A204.1 (cell line): ENCODE data around the gene TM7SF3.
"Not testable (repeated sequence)": the region's sequence is repeated elsewhere in the genome, so short reads cannot be mapped to it uniquely, and the experiment has no call there.

Experiments
- FAIRE-seq: peaks from 2 replicates; lab custom pipeline; 2012; peaks lifted over from hg19 to GRCh38; lab: Jason Lieb, UNC

TM7SF3 gene, protein sequence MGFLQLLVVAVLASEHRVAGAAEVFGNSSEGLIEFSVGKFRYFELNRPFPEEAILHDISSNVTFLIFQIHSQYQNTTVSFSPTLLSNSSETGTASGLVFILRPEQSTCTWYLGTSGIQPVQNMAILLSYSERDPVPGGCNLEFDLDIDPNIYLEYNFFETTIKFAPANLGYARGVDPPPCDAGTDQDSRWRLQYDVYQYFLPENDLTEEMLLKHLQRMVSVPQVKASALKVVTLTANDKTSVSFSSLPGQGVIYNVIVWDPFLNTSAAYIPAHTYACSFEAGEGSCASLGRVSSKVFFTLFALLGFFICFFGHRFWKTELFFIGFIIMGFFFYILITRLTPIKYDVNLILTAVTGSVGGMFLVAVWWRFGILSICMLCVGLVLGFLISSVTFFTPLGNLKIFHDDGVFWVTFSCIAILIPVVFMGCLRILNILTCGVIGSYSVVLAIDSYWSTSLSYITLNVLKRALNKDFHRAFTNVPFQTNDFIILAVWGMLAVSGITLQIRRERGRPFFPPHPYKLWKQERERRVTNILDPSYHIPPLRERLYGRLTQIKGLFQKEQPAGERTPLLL

DNA sequence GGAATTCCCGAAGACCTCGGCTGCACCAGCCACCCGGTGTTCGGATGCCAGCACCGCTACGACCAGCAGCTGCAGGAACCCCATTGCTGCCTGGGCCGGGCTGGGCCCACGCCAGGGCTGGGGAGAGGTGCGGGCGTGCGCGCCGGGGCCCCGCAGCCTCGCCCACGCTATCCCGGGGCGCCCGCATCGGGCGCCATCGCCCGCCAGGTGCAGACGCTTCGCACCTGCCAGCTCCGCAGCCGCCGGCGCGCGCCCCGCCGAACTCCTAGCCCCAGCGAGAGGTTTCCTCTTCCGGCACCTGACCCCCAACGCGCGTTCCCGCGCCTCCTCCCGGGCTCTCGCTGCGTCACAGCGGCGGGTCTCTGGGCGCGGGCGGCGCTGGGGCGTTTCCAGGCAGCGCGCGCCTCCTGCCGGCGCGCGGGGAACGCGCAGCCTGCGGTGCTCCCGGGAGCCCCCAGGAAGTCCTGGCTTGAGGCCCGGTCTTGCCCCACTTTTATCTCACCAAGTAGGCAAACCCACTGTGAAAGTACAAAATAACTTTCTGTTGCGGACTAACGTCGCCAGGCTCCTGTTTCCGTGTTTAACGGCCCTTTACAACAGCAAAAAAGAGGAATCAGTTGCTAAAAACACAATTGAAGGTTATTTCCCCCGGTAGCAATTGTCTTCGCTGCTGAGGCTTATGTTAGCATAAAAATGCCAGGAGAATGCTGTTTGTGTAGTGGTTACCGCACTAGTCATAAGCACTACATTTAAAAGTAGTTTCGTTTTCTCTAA lies at the start of gene TM7SF3:
Gene TM7SF3, minus strand, starts transcription at position 300 of the 774 bp plus-strand sequence. Its CDS starts 216 bp downstream, at position 84.
- no peak for FAIRE-seq

GRCh38 chr12:27063250-27063851 lies 49.2 kb upstream of the TM7SF3 start:
- FAIRE-seq: no peak

GRCh38 chr12:27061317-27061716 lies 47.1 kb upstream of the TM7SF3 start:
- FAIRE-seq: no peak

DNA sequence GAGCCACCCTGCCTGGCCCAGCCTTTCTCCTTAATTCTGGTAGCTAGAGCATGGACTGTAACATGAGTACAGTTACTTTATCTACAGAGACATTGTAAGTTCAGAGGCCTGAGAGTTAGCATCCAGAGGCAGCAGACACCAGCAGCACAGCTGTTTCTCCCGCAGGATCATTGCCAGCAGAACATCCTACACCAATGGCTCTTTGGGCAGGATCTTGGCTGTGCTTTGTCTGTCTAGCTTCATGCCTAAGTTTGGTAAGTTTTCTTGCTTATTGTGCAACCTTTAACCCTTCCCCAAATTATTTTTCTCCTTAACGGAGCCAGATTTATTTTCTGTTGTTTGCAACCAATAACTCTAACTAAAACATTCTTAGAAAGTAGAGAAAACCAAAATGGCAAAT lies 46.6 kb upstream of the TM7SF3 start:
- no peak for FAIRE-seq

GRCh38 chr12:27057543-27057942 lies 43.4 kb upstream of the TM7SF3 start:
- no peak for FAIRE-seq

DNA sequence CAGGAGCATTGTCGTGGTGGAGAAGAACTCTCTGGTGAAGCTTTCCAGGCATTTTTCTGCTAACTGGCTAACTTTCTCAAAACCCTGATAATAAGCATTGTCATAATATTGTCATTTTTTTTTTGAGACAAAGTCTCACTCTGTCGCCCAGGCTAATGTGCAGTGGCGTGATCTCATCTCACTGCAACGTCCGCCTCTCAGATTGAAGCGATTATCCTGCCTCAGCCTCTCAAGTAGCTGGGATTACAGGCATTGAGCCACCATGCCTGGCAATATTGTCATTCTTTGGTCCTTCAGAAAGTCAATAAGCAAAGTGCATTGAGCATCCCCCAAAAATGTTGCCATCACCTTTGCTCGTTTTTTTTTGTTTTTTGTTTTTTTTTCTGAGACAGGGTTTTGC lies 41.8 kb upstream of the TM7SF3 start:
- no peak for FAIRE-seq

- FAIRE-seq: no peak
These were observed 38.6 kb upstream of the TM7SF3 start for GRCh38 chr12:27052742-27053141.

DNA sequence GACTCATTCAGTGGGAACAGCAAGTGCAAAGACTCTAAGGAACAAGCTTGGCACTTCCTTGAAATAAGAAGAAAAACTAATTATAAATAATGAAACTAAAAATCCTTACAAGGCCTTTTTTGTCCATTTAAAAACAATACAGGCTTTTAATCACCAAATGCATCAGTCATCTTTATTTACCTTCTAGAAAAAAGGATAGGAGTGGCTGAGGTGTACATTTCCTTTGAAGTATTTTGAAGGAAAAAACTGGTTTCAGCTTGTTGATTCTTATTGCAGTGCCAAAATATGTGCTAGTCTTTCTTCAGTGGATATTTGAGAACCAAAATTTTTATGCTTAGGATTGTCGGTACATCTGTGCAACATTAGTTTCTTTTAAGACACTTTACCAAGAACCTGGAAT lies 38.0 kb upstream of the TM7SF3 start:
- FAIRE-seq: peak; percentile 14

DNA sequence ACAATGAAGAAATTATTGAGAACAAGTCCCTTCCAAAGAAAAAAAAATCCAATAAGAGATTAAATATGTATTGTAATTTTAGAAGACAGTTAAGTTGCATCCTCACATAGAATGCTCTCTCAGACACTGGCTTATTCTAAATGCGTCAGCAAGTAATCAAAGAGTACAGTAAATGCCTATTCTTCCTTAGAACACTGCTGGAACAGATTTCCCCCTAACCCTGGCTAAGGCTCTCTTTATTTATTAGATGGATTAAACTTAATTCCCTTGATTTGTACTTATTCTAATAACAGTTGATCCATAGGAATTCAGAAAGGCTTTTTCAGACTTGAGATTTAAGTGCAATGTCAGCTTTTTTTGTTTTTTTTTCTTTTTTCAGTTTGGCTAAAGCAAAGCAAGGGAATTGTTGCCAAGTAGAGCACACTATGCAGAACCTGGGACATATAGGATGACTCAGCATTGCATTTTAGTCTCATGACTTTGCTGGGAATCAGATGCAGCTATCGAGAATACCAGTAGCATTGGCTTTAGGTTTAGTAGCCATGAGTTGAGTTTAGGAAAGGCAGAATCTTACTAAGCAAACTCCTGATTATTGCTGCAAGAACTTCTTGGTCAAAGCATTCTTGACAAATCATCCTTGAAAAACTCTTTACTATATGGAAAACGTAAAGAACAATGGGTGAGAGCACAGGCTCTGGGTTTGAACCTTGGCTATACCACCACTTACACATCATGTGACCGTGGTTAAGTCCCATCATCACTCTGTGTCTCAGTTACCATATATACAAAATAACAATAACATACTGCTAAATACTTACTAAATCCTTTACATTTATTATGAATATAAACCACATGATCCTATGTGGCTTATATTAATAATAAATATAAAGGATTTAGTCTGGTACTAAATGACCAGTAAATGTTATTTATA lies 34.9 kb upstream of the TM7SF3 start:
- no peak for FAIRE-seq

DNA sequence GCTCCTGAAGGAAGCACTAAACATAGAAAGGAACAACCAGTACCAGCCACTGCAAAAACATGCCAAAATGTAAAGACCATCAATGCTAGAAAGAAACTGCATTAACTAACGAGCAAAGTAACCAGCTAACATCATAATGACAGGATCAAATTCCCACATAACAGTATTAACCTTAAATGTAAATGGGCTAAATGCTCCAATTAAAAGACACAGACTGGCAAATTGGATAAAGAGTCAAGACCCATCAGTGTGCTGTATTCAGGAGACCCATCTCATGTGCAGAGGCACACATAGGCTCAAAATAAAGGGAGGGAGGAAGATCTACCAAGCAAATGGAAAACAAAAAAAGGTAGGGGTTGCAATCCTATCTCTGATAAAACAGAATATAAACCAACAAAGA lies 27.8 kb upstream of the TM7SF3 start:
- not testable (repeated sequence) for FAIRE-seq

DNA sequence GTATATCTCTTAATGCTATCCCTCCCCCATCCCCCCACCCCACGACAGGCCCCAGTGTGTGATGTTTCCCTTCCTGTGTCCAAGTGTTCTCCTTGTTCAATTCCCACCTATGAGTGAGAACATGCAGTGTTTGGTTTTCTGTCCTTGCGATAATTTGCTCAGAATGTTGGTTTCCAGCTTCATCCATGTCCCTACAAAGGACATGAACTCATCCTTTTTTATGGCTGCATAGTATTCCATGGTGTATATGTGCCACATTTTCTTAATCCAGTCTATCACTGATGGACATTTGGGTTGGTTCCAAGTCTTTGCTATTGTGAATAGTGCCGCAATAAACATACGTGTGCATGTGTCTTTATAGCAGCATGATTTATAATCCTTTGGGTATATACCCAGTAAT lies 26.5 kb upstream of the TM7SF3 start:
- not testable (repeated sequence) for FAIRE-seq

GRCh38 chr12:27034607-27035293 lies 20.6 kb upstream of the TM7SF3 start:
- no peak for FAIRE-seq

DNA sequence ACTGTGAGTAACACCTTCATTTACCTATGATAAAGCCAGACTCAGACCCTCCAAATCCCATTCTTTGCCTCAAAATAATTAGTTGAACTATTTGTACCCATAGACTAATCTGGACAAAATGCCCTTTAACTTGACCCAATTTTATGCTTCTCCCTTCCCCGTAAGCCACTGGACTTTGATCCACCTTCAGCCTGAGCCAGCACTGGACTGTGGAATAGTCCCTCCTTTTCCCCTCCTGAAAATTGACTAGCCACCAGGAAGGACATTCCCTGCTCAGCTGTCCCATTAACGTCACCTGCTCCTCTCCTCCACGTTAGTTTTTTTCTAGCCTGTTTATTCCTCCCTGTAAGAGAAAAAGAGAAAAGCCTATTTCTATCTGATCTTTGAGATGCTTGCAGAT lies 18.5 kb upstream of the TM7SF3 start:
- no peak for FAIRE-seq

DNA sequence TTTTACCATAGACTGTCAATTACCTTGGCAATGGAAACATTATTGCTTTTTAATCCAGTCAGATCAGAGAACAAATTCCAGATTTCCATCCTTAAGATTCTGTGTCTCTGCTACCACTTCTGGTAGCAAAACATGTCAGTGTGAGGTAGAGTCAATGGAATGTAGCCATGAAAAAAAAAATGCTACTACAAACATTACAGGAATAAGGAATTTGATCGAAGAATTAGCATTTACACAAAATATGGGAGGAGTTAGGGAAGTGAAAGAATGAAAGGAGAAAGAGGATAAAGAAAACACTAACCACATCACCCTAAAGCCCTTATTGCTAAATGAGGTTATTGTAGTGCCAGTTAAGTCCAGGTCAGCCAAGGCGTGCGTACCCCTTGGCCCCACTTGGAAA lies 17.3 kb upstream of the TM7SF3 start:
- FAIRE-seq: no peak

DNA sequence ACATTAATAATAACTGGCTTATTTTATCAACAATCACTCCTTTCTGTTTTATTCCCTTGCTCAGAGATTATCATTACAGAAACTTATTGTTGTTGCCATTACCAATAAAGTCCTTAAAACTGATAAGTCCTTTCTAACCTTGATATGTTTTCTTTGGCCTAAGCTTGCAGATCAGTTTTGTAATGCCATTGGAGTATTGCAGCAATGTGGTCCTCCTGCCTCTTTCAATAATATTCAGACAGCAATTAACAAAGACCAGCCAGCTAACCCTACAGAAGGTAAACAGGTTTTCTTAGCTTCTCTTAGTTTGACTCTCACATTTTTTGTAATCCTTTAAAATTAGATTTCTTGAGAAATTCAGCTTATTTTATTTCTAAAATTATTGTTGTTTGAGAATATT lies 12.1 kb upstream of the TM7SF3 start:
- FAIRE-seq: no peak

DNA sequence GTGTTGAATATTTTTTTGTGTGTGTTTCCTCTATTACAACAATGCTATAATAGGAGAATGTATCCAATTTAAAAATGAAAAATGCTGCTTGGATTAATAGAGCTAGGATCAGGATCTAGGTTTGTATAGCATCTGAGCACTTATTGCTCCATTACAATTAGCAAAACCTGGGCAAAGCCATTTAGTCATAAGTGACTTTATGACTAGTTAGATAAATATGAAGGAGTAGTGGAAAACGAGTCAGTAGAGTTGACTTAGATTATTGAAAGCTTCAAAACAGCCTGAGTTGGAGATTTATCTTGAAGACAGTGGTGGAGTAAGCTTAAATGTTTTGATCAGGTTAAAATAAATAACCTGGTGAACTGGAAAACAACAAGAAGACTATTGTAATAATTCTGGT lies 10.9 kb upstream of the TM7SF3 start:
- no peak for FAIRE-seq

- no peak for FAIRE-seq
These were observed 10.1 kb upstream of the TM7SF3 start for GRCh38 chr12:27024291-27024690.

- FAIRE-seq: no peak
These were observed 6.6 kb upstream of the TM7SF3 start for GRCh38 chr12:27020761-27021160.

DNA sequence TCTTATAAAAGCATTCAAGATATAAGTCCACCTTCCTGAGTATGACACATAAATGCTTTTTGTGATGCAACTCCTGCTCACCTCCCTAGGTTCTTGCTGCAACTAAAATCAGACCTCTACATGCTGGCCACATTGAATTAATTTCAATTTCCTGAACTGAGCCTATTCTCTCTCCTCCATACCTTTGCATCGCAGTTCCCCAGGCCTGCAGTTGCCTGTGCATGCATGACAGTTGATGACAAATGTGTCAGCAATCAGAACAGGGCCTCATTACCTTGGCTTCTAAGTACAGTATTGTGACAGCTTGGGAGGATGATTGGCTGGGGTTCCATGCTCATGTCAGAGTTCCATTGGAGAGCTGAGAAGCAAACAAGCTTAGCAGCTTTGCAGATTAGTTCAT lies 3.9 kb upstream of the TM7SF3 start:
- FAIRE-seq: no peak

- FAIRE-seq: not testable (repeated sequence)
These were observed 3.1 kb upstream of the TM7SF3 start for GRCh38 chr12:27017163-27017823.

DNA sequence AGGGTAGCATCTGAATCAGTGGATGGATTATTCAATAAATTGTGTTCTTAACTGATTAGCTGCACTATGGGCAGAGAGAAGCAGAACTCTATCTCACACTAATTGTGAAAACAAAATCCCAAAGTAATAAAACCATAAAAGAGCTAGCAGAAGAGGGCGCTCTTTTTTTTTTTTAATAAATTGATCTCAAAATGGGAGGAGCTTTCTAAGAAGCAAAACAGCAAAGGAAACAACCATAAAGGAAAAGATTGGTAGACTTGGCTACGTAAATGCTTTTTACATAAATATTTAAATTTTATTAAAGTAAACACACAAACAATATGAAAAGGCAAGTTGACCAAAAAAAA lies 1.5 kb upstream of the TM7SF3 start:
- FAIRE-seq: peak; percentile 96
